Pancreas (tissue), 10 donors: Measurements from ENCODE around the gene SLC22A4. TPM values are rescaled to one million over a fixed set of nuclear protein-coding genes. Genes with fewer than 3 reads are reported as not detected.

Source experiments
- ATAC-seq, 4 donors: fragments of 200-7000 bp; cut with Tn5 transposase; one replicate each; pipeline versions ENCODE4 v1.8.0 to v1.9.1; 2020; ENCODE audit warnings: mild to moderate bottlenecking in 4 of 4, moderate library complexity in 4 of 4
- DNase-seq, 6 donors: peaks; one replicate each; pipeline ENCODE4 v3.0.0-alpha.2; 2020
- FAIRE-seq: peaks from 2 replicates; lab custom pipeline; 2012; peaks lifted over from hg19 to GRCh38; lab: Jason Lieb, UNC
- H3K27ac ChIP-seq, 4 donors: fragments of 200-600 bp; sonication (generic); 1 replicate in 3 of 4; 2 replicates in 1 of 4; pipeline versions ENCODE4 v1.5.0 to v1.8.0; 2020
- H3K27me3 ChIP-seq, 4 donors: fragments of 200-600 bp; one replicate each; pipeline ENCODE4 v1.8.0; 2021
- H3K36me3 ChIP-seq, 3 donors: fragments of 200-600 bp; sonication (generic) in 1 of 3; one replicate each; pipeline versions ENCODE4 v1.5.0 to v1.8.0; 2020 to 2021
- H3K4me1 ChIP-seq, 3 donors: fragments of 200-600 bp; one replicate each; pipeline ENCODE4 v1.8.0; 2021
- H3K4me3 ChIP-seq, 4 donors: fragments of 200-600 bp; sonication (generic) in 2 of 4; one replicate each; pipeline versions ENCODE4 v1.5.0 to v1.8.0; 2020 to 2021
- H3K9me3 ChIP-seq, 4 donors: fragments of 200-600 bp; one replicate each; pipeline ENCODE4 v1.8.0; 2021
- WGBS, 2 donors: extraction: QIAGEN DNeasy Blood & Tissue Kit; methylation state at CpG; one replicate each; pipeline ENCODE4 v1.1.7; 2013; 5-methylcytosine and 5-hydroxymethylcytosine counted together
- intact Hi-C, 3 donors: fragments of 100-400 bp; cut with DNase I; formaldehyde crosslinking; loops; one replicate each; pipeline versions ENCODE4 v1.11.1 to v1.14.2; 2022
- polyA plus RNA-seq, 2 donors: library from polyadenylated mRNA; stranded (reverse); fragments of 200-250 nt; gene quantifications; one replicate each; pipeline ENCODE4 v1.2.3, GENCODE V29; 2013
- total RNA-seq, 6 donors: library from RNA; stranded (reverse); fragmentation: NEBNext Ultra II Directional in 4 of 6; extraction: Animal tissue kit (Norgen Biotek cat#: 25700) in 4 of 6; gene quantifications; one replicate each; pipeline versions ENCODE4 v1.2.1 to v1.2.4, GENCODE V29; 2021 to 2023
- TF ChIP-seq, protein P1 (sequence below), 4 donors: fragments of 200-600 bp; sonication (generic) in 3 of 4; IDR thresholded peaks; one replicate each; pipeline versions ENCODE4 v1.5.0 to v1.8.0; 2021; ENCODE audit warnings: antibody characterized with exemption in 4 of 4
- donor health status: healthy with polysubstance abuse.
- donor health status: DM: no; HTN: no; CAD: no; lungs with moderate emphysema.
- donor health status: DM: no; HTN: no; CAD: no.
- donor health status: control.
- donor health status: control.
- donor health status: Bipolar disorder and iron deficiency.
- donor health status: DM: yes; HTN: yes; CAD: no.
- donor health status: DM: no; HTN: no; CAD: no.
- donor health status: DM: no; HTN: no; CAD: no.
- donor health status: DM: yes; HTN: yes; CAD: no.

Gene SLC22A4
- total and polyA plus RNA-seq, 8 donors = 0.08 to 0.92 (median 0.33) TPM

DNA sequence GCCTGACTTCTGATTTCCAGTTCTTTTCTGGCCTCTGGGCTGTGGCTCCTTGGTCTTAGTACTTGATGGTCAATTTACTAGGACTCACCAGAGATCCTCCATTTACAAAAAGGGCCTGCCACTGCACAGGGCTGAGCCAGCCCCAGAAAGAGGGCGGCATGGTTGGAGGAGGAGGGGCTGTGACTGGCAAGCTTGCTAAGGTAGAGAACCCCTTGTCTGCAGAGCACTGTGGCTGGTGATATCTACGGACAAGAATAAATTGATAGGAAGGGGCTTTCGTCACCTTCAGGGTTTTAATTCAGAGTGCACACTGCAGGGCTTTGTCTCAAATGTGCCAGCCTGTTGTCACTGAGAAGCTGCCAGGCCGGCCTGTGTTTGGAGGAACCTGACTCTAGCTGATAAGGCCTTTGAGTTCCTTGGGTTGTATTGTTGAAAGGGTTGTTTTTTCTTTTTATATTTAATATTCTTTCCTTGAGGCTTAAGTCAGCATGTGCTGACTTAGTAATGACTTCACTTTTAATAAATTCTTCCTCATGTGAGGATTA lies 90.4 kb downstream of the SLC22A4 start:
- intact Hi-C loops = loop anchor here in 1 of 3 donors (10.0 kb wide), 1 partner anchor 120 kb away; no protein-coding TSS in a partner anchor
- Histone ChIP-seq H3K36me3 (peaks cover 0 to 14% (median 0%) of the 10 kb centered on the region in 3 donors), H3K27me3 (no peaks in the 10 kb centered on the region), H3K9me3 (no peaks in the 10 kb centered on the region), H3K27ac (no peak overlapping the region), H3K4me3 (no peak overlapping the region), H3K4me1 (peaks cover 0 to 33% (median 8%) of the 10 kb centered on the region in 3 donors)
- DNase-seq = no peak
- no peak for FAIRE-seq
- 79% methylated on average over 4 of the region's 4 CpGs for whole genome bisulfite sequencing, 2 donors
- no peak for ATAC-seq
- TF ChIP-seq, protein P1, sequence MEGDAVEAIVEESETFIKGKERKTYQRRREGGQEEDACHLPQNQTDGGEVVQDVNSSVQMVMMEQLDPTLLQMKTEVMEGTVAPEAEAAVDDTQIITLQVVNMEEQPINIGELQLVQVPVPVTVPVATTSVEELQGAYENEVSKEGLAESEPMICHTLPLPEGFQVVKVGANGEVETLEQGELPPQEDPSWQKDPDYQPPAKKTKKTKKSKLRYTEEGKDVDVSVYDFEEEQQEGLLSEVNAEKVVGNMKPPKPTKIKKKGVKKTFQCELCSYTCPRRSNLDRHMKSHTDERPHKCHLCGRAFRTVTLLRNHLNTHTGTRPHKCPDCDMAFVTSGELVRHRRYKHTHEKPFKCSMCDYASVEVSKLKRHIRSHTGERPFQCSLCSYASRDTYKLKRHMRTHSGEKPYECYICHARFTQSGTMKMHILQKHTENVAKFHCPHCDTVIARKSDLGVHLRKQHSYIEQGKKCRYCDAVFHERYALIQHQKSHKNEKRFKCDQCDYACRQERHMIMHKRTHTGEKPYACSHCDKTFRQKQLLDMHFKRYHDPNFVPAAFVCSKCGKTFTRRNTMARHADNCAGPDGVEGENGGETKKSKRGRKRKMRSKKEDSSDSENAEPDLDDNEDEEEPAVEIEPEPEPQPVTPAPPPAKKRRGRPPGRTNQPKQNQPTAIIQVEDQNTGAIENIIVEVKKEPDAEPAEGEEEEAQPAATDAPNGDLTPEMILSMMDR (IDR thresholded peaks at IDR 0.05) = no peak

DNA sequence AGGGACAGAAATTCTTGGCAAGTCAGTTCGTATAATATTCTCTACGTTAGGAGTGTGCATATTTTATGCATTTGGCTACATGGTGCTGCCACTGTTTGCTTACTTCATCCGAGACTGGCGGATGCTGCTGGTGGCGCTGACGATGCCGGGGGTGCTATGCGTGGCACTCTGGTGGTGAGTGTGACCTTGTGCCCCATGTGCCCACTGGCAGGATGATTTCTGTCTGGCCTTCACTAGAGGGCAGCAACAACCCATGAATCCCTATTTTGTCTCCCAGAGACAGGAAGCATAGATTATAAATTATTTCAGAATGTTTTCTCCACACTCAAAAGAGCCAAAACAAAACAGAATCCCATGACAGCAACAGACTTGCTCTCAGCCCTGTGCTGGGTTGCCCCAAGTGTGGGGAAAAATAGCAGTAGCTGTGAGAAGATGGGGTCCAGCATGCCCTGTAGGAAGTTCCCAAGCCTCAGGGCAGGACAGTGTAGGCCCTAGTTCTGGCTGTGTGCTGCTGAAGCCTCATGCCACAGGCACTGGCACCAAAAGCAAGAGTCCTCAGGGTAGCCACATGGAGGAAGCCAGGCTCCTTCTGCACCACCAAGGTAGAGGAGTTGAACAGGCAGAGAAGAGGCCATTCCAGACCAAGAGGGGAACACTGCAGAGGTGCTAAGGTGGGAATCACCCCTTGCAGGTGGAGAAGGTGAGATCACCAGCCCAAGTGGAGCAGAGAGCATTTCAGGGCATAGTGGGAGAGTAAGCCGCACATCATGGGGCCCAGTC lies 91.3 kb downstream of the SLC22A4 start:
- Histone ChIP-seq H3K27ac (peak overlapping the region in 3 of 4 donors; percentile 28 to 88 (median 68)), H3K9me3 (no peaks in the 10 kb centered on the region), H3K4me3 (no peak overlapping the region), H3K4me1 (peaks cover 0 to 33% (median 8%) of the 10 kb centered on the region in 3 donors), H3K27me3 (no peaks in the 10 kb centered on the region), H3K36me3 (peaks cover 0 to 10% (median 0%) of the 10 kb centered on the region in 3 donors)
- TF ChIP-seq, protein P1 (IDR thresholded peaks at IDR 0.05) = peak; percentile 30 to 64 (median 54)
- DNase-seq (peak in 4 of 6 donors; percentile 41 to 69 (median 44)), ATAC-seq (peak; percentile 52 to 77 (median 72)), FAIRE-seq (no peak)
- WGBS, 2 donors = 33 to 35% methylated on average over 9 of the region's 9 CpGs
- intact Hi-C loops = loop anchor here in 1 of 3 donors (10.0 kb wide), 1 partner anchor 119 kb away; no protein-coding TSS in a partner anchor

DNA sequence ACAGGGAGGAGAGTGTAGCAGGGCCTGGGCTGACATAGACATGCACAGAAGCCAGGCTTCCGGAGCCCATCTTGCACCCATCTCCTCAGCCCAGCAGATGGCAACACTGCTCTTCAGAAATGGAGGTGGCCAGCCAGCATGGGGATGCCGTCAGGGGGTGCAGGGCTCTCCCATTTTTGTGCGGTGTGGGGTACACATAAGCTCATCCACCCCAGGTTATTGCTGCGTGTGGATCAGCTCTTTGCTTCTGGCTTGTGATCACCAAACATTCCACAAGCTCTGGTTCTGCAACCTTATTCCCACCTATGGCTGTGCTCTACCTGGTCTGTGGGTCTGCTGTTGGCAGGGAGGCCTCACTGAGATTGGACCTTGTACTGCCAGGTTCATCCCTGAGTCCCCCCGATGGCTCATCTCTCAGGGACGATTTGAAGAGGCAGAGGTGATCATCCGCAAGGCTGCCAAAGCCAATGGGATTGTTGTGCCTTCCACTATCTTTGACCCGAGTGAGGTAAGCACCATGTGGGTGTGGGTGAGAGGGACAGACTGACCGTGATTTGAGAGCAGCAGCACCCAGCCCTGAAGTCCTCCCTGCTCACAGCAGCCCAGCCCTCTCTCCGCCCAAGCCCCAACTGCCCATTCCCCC lies 92.6 kb downstream of the SLC22A4 start:
- H3K36me3 ChIP-seq = peaks cover 0 to 10% (median 0%) of the 10 kb centered on the region in 3 donors
- peaks cover 0 to 33% (median 8%) of the 10 kb centered on the region in 3 donors for H3K4me1 ChIP-seq
- intact Hi-C loops = loop anchor here in 1 of 3 donors (10.0 kb wide), 1 partner anchor 118 kb away; no protein-coding TSS in a partner anchor
- peak overlapping the region; percentile 40 to 96 (median 66) for H3K27ac ChIP-seq
- H3K27me3 ChIP-seq = no peaks in the 10 kb centered on the region
- no peaks in the 10 kb centered on the region for H3K9me3 ChIP-seq
- ATAC-seq (peak; percentile 59 to 89 (median 80)), DNase-seq (peak in 5 of 6 donors; percentile 45 to 76 (median 61)), FAIRE-seq (no peak)
- TF ChIP-seq, protein P1 (IDR thresholded peaks at IDR 0.05) = peak; percentile 8 to 53 (median 36)
- WGBS, 2 donors = 52 to 55% methylated on average over 10 of the region's 10 CpGs
- H3K4me3 ChIP-seq = no peak overlapping the region

DNA sequence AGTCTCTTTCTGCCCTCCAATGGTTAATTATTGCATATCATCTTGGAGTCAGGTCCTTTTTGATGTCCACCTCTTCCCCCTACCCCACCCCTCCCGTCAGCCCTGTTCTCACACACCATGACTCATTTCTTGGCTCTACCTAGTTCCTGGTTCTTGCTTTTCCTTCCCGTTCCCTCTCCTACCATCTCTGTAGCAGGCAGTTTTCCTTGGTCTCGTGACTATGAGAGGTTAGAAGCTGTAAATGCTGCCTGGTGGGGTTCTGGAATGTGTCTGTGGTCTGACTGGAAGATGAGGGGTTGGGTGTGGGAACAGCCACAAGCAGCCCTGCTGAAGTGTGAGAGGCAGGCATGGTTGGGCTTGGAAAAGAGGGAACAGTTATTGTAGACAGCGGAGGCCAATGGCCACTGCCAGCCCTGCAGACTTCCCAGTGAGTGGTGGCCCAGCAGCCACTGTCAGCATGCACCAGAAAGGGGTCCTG lies 93.5 kb downstream of the SLC22A4 start:
- peak in 3 of 6 donors; percentile 44 to 54 (median 53) for DNase-seq
- Histone ChIP-seq H3K27me3 (no peaks in the 10 kb centered on the region), H3K9me3 (no peaks in the 10 kb centered on the region), H3K36me3 (peaks cover 0 to 13% (median 0%) of the 10 kb centered on the region in 3 donors), H3K27ac (peak overlapping the region; percentile 46 to 96 (median 80)), H3K4me3 (no peak overlapping the region), H3K4me1 (peaks cover 0 to 33% (median 8%) of the 10 kb centered on the region in 3 donors)
- 49 to 50% methylated on average over 4 of the region's 4 CpGs for WGBS, 2 donors
- TF ChIP-seq, protein P1 (IDR thresholded peaks at IDR 0.05) = no peak
- ATAC-seq = peak; percentile 75 to 87 (median 82)
- peak; percentile 69 for FAIRE-seq
- intact Hi-C loops = loop anchor here in 1 of 3 donors (10.0 kb wide), 1 partner anchor 117 kb away; no protein-coding TSS in a partner anchor
